H1 (cell line): ENCODE measurements around the gene SNRPD3. TPM values are rescaled to one million over a fixed set of nuclear protein-coding genes. Genes with fewer than 3 reads are reported as not detected.

ENCODE experiments used
- CTCF ChIA-PET: fragments of 300-600 bp; sonication (Branson Sonifier 250); formaldehyde crosslinking; loops from one replicate; lab custom pipeline; 2021; ENCODE audit not compliant: partially characterized antibody; lab: Charles Lee
- POLR2A ChIA-PET: fragments of 300-600 bp; sonication (Branson Sonifier 250); formaldehyde crosslinking; loops from one replicate; lab custom pipeline; 2021; ENCODE audit warnings: inconsistent platforms; ENCODE audit not compliant: partially characterized antibody; lab: Charles Lee
- DNase-seq, 2 experiments: peaks; one replicate each; pipeline versions ENCODE4 v3.0.0 to v3.0.0-alpha.2; 2010 to 2022; ENCODE audit warnings: low spot score in 2 of 2, low read depth in 1 of 2, mixed read lengths in 1 of 2
- FAIRE-seq: peaks from 2 replicates; lab custom pipeline; 2011; peaks lifted over from hg19 to GRCh38; lab: Jason Lieb, UNC
- H2AFZ ChIP-seq: 2 replicates; pipeline ENCODE4 v1.8.1; 2012; ENCODE audit warnings: low read length, inconsistent platforms
- H2AK5ac ChIP-seq: 2 replicates; pipeline ENCODE4 v1.6.1; 2013; ENCODE audit warnings: low read depth, low read length
- H2BK120ac ChIP-seq: replicated peaks from 2 replicates; pipeline ENCODE3; 2013; ENCODE audit warnings: low read depth, low read length, inconsistent platforms
- H2BK12ac ChIP-seq: 2 replicates; pipeline ENCODE4 v1.6.1; 2013; ENCODE audit warnings: low read depth, low read length
- H2BK15ac ChIP-seq: 2 replicates; pipeline ENCODE4 v1.6.1; 2013; ENCODE audit warnings: low read length
- H2BK20ac ChIP-seq: 2 replicates; pipeline ENCODE4 v1.6.1; 2013; ENCODE audit warnings: low read length
- H2BK5ac ChIP-seq: 2 replicates; pipeline ENCODE4 v1.6.1; 2013; ENCODE audit warnings: low read depth, low read length
- H3K14ac ChIP-seq: 2 replicates; pipeline ENCODE4 v1.6.1; 2013; ENCODE audit warnings: inconsistent platforms; ENCODE audit not compliant: insufficient read length
- H3K18ac ChIP-seq: 2 replicates; pipeline ENCODE4 v1.6.1; 2013; ENCODE audit warnings: low read length; ENCODE audit errors: extremely low read depth
- H3K23ac ChIP-seq: 2 replicates; pipeline ENCODE4 v1.6.1; 2013; ENCODE audit warnings: inconsistent platforms; ENCODE audit not compliant: insufficient read length
- H3K23me2 ChIP-seq: 2 replicates; pipeline ENCODE4 v1.6.1; 2013; ENCODE audit warnings: low read depth, low read length
- H3K27ac ChIP-seq: 2 replicates; pipeline ENCODE4 v1.6.1; 2011; ENCODE audit warnings: low read depth, low read length, inconsistent platforms
- H3K27me3 ChIP-seq, 4 experiments: replicated peaks in 1 of 4; 1 replicate in 1 of 4; 2 replicates in 3 of 4; pipeline versions ENCODE4 v1.6.1 to v1.8.1; 2011 to 2013; ENCODE audit warnings: low read length in 3 of 4, mild to moderate bottlenecking in 3 of 4, inconsistent platforms in 2 of 4, mixed read lengths in 2 of 4, moderate library complexity in 1 of 4; ENCODE audit not compliant: control insufficient read depth in 3 of 4, insufficient read depth in 3 of 4; ENCODE audit errors: extremely low read depth in 1 of 4
- H3K36me3 ChIP-seq, 4 experiments: 2 replicates each; pipeline versions ENCODE4 v1.6.1 to v1.8.1; 2011 to 2013; ENCODE audit warnings: mild to moderate bottlenecking in 4 of 4, low read length in 3 of 4, moderate library complexity in 2 of 4, control low read depth in 1 of 4, inconsistent platforms in 1 of 4; ENCODE audit not compliant: insufficient read depth in 4 of 4, control insufficient read depth in 2 of 4
- H3K4ac ChIP-seq: replicated peaks from 2 replicates; pipeline ENCODE3; 2013; ENCODE audit warnings: low read length, low read depth, mixed read lengths, inconsistent platforms; ENCODE audit not compliant: insufficient read length
- H3K4me1 ChIP-seq, 4 experiments: replicated peaks in 1 of 4; 1 replicate in 1 of 4; 2 replicates in 3 of 4; pipeline versions ENCODE4 v1.6.1 to v1.8.1; 2011 to 2013; ENCODE audit warnings: low read length in 3 of 4, inconsistent platforms in 2 of 4, mixed read lengths in 1 of 4; ENCODE audit not compliant: insufficient read depth in 4 of 4, control insufficient read depth in 3 of 4
- H3K4me2 ChIP-seq, 2 experiments: 2 replicates each; pipeline versions ENCODE4 v1.6.1 to v1.8.1; 2011 to 2013; ENCODE audit warnings: low read depth in 2 of 2, low read length in 2 of 2, control low read depth in 1 of 2, inconsistent platforms in 1 of 2, mild to moderate bottlenecking in 1 of 2; ENCODE audit not compliant: insufficient read depth in 1 of 2
- H3K4me3 ChIP-seq, 4 experiments: fragments of 200-600, 300-600 bp in 1 of 4; sonication (generic), shearing (Covaris generic), sonication (Bioruptor Twin) in 1 of 4; 2 replicates each; pipeline versions ENCODE4 v1.5.1 to v1.8.1; 2011 to 2016; ENCODE audit warnings: low read length in 4 of 4, low read depth in 3 of 4, control low read depth in 2 of 4, inconsistent platforms in 2 of 4, mild to moderate bottlenecking in 2 of 4, mixed read lengths in 1 of 4, moderate library complexity in 1 of 4; ENCODE audit not compliant: insufficient read depth in 2 of 4; ENCODE audit errors: extremely low read depth in 1 of 4
- H3K56ac ChIP-seq: replicated peaks from 2 replicates; pipeline ENCODE3; 2013; ENCODE audit warnings: low read depth, mild to moderate bottlenecking, mixed read lengths, low read length, inconsistent platforms; ENCODE audit not compliant: insufficient read length
- H3K79me1 ChIP-seq: 2 replicates; pipeline ENCODE4 v1.6.1; 2013; ENCODE audit warnings: low read depth, low read length, control low read depth
- H3K79me2 ChIP-seq, 2 experiments: 2 replicates each; pipeline versions ENCODE4 v1.6.1 to v1.8.1; 2012 to 2013; ENCODE audit warnings: low read length in 2 of 2, mild to moderate bottlenecking in 2 of 2, inconsistent platforms in 1 of 2; ENCODE audit not compliant: insufficient read depth in 2 of 2, control insufficient read depth in 1 of 2
- H3K9ac ChIP-seq, 4 experiments: replicated peaks in 1 of 4; 1 replicate in 1 of 4; 2 replicates in 3 of 4; pipeline versions ENCODE4 v1.6.1 to v1.8.1; 2011 to 2013; ENCODE audit warnings: low read depth in 3 of 4, low read length in 3 of 4, control low read depth in 2 of 4, mild to moderate bottlenecking in 2 of 4, moderate library complexity in 2 of 4, inconsistent platforms in 1 of 4; ENCODE audit errors: extremely low read depth in 1 of 4
- H3K9me3 ChIP-seq, 2 experiments: 2 replicates each; pipeline versions ENCODE4 v1.6.1 to v1.8.1; 2012 to 2013; ENCODE audit warnings: mild to moderate bottlenecking in 2 of 2, moderate library complexity in 2 of 2, control low read depth in 1 of 2, inconsistent platforms in 1 of 2, low read depth in 1 of 2, low read length in 1 of 2, mixed read lengths in 1 of 2; ENCODE audit not compliant: insufficient read depth in 2 of 2
- H4K20me1 ChIP-seq, 2 experiments: replicated peaks in 1 of 2; 2 replicates each; pipeline versions ENCODE3 to v1.8.1; 2011 to 2013; ENCODE audit warnings: inconsistent platforms in 2 of 2, low read length in 2 of 2, mild to moderate bottlenecking in 1 of 2; ENCODE audit not compliant: insufficient read depth in 2 of 2, control insufficient read depth in 1 of 2
- H4K5ac ChIP-seq: 2 replicates; pipeline ENCODE4 v1.6.1; 2013; ENCODE audit warnings: low read length, low read depth, mixed read lengths, inconsistent platforms; ENCODE audit not compliant: insufficient read length
- H4K8ac ChIP-seq: 2 replicates; pipeline ENCODE4 v1.8.0; 2013; ENCODE audit warnings: mild to moderate bottlenecking, moderate library complexity, low read length, inconsistent platforms; ENCODE audit not compliant: insufficient read depth; ENCODE audit errors: extremely low read depth
- H4K91ac ChIP-seq: replicated peaks from 2 replicates; pipeline ENCODE3; 2013; ENCODE audit warnings: low read length, mixed read lengths, inconsistent platforms; ENCODE audit not compliant: insufficient read length
- GABPA ChIP-seq: IDR thresholded peaks from 2 replicates; pipeline ENCODE4 v1.6.1; 2011; ENCODE audit warnings: mild to moderate bottlenecking, low read length, moderate library complexity, borderline replicate concordance; ENCODE audit not compliant: insufficient read depth
- JUN ChIP-seq: IDR thresholded peaks from 2 replicates; pipeline ENCODE4 v1.6.1; 2011; ENCODE audit warnings: low read depth, mild to moderate bottlenecking, improper control_type of control experiment, low read length
- RBBP5 ChIP-seq: IDR thresholded peaks from 2 replicates; pipeline ENCODE4 v1.7.1; 2012; ENCODE audit warnings: low read depth, mild to moderate bottlenecking, inconsistent platforms, low read length, moderate library complexity, borderline replicate concordance
- RFX5 ChIP-seq: IDR thresholded peaks from 2 replicates; pipeline ENCODE4 v1.6.1; 2011; ENCODE audit warnings: low read depth, low read length, improper control_type of control experiment, borderline replicate concordance
- TAF7 ChIP-seq: optimal IDR thresholded peaks from 2 replicates; pipeline ENCODE3; 2011; ENCODE audit warnings: low read depth, mild to moderate bottlenecking, inconsistent platforms, low read length, moderate library complexity, borderline replicate concordance
- ZNF274 ChIP-seq: IDR thresholded peaks from 2 replicates; pipeline ENCODE4 v1.7.0; 2012; ENCODE audit warnings: low read length, borderline replicate concordance; ENCODE audit errors: extremely low read depth
- WGBS, 2 experiments: shearing (Covaris generic) in 1 of 2; methylation state at CpG; one replicate each; pipeline versions ENCODE4 v1.1.6 to v1.1.7; 2013 to 2015; ENCODE audit warnings: low lambda C conversion rate in 2 of 2, mixed read lengths in 2 of 2, inconsistent platforms in 1 of 2, low coverage in 1 of 2, missing lambda C conversion rate in 1 of 2; ENCODE audit not compliant: insufficient replicate concordance in 2 of 2, insufficient coverage in 1 of 2, insufficient read length in 1 of 2; ENCODE audit errors: extremely low coverage in 1 of 2, missing lambda C conversion rate in 1 of 2; 5-methylcytosine and 5-hydroxymethylcytosine counted together
- polyA plus RNA-seq, 7 experiments: library from polyadenylated mRNA; depleted of rRNA in 3 of 7; stranded (reverse) in 5 of 7; unstranded in 2 of 7; fragments of >200 nt in 5 of 7; fragments of 200-250 nt in 2 of 7; gene quantifications; 1 replicate in 5 of 7; 2 replicates in 1 of 7; 4 replicates in 1 of 7; pipeline versions ENCODE4 v1.2.1 to v1.2.3, GENCODE V29; 2011 to 2013; ENCODE audit warnings: missing spikeins in 2 of 7, mixed read lengths in 2 of 7
- total RNA-seq: library from RNA; stranded (reverse); fragmentation: NEBNext Ultra II Directional; extraction: Animal tissue kit (Norgen Biotek cat#: 25700); gene quantifications from 2 replicates; pipeline ENCODE4 v1.2.1, GENCODE V29; 2021
- TF ChIP-seq, protein P1 (sequence below): IDR thresholded peaks from 2 replicates; pipeline ENCODE4 v1.6.1; 2011; ENCODE audit warnings: low read depth, mild to moderate bottlenecking, low read length; ENCODE audit not compliant: insufficient read depth

Gene SNRPD3
- total and polyA plus RNA-seq, 2 of the 8 experiments (the other 6 are each of a cell fraction or from before 2014, with no cell fraction given), result 200 to 455 TPM

DNA sequence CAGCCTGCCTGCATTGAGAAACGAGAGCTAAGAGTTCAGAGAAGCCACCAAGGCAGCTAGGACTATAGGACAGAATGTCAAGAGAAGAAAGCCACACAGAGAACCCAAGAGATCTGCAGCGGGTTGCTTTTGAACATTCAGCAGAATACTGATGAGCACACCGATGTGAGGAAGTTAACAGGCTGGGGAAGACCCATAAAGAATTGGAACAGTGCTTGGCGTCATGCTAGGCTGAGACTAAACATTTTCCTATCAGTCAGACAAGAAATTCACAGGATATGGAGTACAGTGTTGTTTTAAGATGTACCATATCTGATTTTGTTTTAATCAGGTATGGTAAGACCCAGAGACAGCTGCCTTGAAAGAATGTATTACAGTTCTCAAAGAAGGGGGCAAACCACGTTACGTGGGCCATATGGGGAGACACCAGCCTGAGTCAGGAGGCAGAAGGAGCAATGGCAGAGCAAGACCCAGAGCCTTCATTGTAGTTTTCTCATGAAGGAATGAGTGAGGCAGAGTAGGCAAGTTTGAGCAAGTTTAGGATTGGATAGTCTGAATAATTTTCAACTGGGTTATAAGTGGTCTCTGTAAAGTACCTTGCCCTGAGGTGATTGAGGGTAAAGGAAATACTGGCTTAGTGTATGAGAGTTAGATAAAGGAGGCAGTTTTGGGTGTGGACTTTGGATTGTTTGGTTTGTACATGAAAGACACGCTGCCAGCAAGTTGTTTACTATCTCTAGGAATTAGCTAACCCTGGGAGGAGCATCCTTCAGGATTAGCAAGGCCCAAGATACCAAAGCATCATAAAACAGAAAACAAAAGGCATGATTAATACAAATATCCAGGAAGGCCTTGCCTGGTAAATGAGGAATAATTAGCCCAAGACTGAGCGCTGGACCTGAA, 22.8 kb downstream of the SNRPD3 start:
- peaks cover 5 to 13% (median 9%) of the 10 kb centered on the region in 4 experiments; a peak in 5 of 8 replicates for H3K36me3 ChIP-seq
- ChIA-PET POLR2A (interaction anchor here (0.5 to 4.4 kb wide), 9 partner anchors 9 to 23 kb away, joined by 4 to 26 read pairs (median 6); partner anchors contain the start of genes LRRC75B and SNRPD3), CTCF (interaction anchor here (1.5 kb wide), 1 partner anchor 9 kb away, joined by 3 read pairs; no protein-coding TSS in a partner anchor)
- H3K56ac ChIP-seq, result no peak overlapping the region
- no peak overlapping the region for H3K23ac ChIP-seq
- no peak overlapping the region for H3K18ac ChIP-seq
- H3K23me2 ChIP-seq, result no peaks in the 10 kb centered on the region
- H2AFZ ChIP-seq, result no peak overlapping the region
- WGBS, 2 experiments, result 94% methylated on average over 8 of the region's 8 CpGs; no CpG with 5 or more reads in 1 of the 2 experiments
- no peaks in the 10 kb centered on the region for H3K27me3 ChIP-seq
- no peak overlapping the region for H4K8ac ChIP-seq
- no peak overlapping the region for H3K4me3 ChIP-seq
- peaks cover 0 to 1% of the 10 kb centered on the region in 2 experiments for H4K20me1 ChIP-seq
- no peaks in the 10 kb centered on the region for H3K79me1 ChIP-seq
- H2BK5ac ChIP-seq, result no peak overlapping the region
- TF ChIP-seq JUN (no peak), GABPA (no peak), TAF7 (no peak), RBBP5 (no peak), RFX5 (no peak), ZNF274 (no peak)
- TF ChIP-seq, protein P1, sequence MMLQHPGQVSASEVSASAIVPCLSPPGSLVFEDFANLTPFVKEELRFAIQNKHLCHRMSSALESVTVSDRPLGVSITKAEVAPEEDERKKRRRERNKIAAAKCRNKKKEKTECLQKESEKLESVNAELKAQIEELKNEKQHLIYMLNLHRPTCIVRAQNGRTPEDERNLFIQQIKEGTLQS, result no peak
- H3K4me1 ChIP-seq, result no peaks in the 10 kb centered on the region; a peak in 1 of 7 replicates
- no peak overlapping the region; a peak in 1 of 7 replicates for H3K9ac ChIP-seq
- no peak overlapping the region for H4K91ac ChIP-seq
- H2BK120ac ChIP-seq, result no peak overlapping the region
- no peak overlapping the region for H2BK20ac ChIP-seq
- no peak overlapping the region for H4K5ac ChIP-seq
- no peak overlapping the region for H2AK5ac ChIP-seq
- no peak overlapping the region for H3K4me2 ChIP-seq
- H3K79me2 ChIP-seq, result no peaks in the 10 kb centered on the region
- no peak overlapping the region for H3K27ac ChIP-seq
- FAIRE-seq (no peak), DNase-seq (no peak)
- no peaks in the 10 kb centered on the region for H3K9me3 ChIP-seq
- H2BK15ac ChIP-seq, result no peak overlapping the region
- H2BK12ac ChIP-seq, result no peak overlapping the region
- H3K14ac ChIP-seq, result no peak overlapping the region
- no peak overlapping the region for H3K4ac ChIP-seq
